HTR-8/SVneo (cell line): ENCODE measurements around the gene MN1.

Experiments used
- DNase-seq: peaks from one replicate; pipeline ENCODE4 v3.0.0; 2011; ENCODE audit warnings: low spot score, mixed read lengths; ENCODE audit not compliant: insufficient read length
- FAIRE-seq: peaks from 2 replicates; lab custom pipeline; 2011; peaks lifted over from hg19 to GRCh38; lab: Jason Lieb, UNC

The MN1 gene

GRCh38 chr22:27827604-27828587, 26.3 kb upstream of the MN1 start:
- no peak for FAIRE-seq
- no peak for DNase-seq

GRCh38 chr22:27825174-27825573, 23.6 kb upstream of the MN1 start:
- FAIRE-seq (no peak), DNase-seq (no peak)

DNA sequence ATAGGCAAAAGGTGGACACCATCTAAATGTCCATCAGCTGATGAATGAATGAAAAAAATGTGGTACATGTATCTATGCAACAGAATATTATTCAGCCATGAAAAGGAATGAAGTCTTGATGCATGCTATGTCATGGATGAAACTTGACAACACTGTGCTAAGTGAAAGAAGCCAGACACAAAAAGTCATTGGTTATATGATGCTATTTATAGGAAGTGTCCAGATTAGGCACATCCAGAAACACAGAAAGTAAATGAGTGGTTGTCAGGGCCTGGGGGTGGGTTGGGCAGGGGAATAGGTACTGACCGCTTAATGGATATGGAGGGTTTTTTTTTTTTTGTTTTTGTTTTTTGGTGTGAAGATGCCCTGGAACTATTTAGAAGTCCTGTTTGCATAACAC, 21.7 kb upstream of the MN1 start:
- DNase-seq (no peak), FAIRE-seq (no peak)

GRCh38 chr22:27820896-27821866, 19.6 kb upstream of the MN1 start:
- no peak for FAIRE-seq
- no peak for DNase-seq

GRCh38 chr22:27816552-27816951, 15.0 kb upstream of the MN1 start:
- FAIRE-seq = no peak
- no peak for DNase-seq

GRCh38 chr22:27815826-27816530, 14.4 kb upstream of the MN1 start:
- no peak for DNase-seq
- FAIRE-seq = no peak

GRCh38 chr22:27814993-27815392, 13.4 kb upstream of the MN1 start:
- FAIRE-seq = no peak

GRCh38 chr22:27811778-27812177, 10.2 kb upstream of the MN1 start:
- FAIRE-seq (no peak), DNase-seq (no peak)

More at GRCh38 chr22:27814993-27815392, 13.4 kb upstream of the MN1 start:
- no peak for DNase-seq

GRCh38 chr22:27810609-27811151, 9.1 kb upstream of the MN1 start:
- FAIRE-seq = no peak
- DNase-seq = no peak

DNA sequence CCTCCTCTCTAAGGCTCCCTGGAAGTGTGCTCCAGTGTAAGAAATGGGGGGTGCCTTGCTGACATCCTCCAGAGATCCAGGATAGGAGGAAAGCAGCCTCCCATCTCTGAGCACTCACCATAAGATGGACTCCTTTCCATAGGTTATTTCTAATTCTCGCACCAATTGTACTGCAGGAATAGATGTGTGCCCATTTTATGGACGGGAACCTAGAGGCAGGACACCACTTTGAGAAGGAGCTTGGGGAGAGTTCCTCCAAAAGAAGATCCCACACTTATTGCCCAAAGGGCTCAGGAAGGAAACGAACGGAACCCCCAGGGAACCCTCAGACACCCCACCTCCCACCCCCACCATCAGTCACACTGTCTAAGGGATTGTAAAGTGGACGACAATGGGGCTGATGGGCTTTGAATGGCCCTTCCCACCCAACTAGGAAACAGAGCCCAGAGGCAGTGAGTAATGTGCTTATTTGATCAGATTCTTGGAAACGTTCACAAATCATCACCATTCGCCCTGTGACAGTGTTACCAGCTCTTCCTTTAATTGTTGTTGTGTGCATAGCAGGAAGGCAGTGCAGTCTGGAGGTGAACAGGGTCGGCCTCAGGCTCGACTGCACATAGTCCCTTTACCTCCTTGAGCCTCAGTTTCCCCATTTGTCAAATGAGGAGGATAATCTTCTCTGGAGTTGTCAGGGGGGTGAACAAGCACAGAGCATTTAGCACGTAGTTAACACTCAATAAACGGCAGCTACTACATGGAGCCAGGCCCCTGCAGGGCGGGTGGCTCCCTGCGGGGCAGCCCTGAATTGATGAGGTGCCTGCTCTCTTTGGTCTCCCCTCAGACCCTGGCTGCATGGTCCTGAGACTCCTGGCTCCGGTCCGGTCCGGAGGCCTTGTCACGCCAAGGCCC, 8.4 kb upstream of the MN1 start:
- FAIRE-seq (no peak), DNase-seq (no peak)

DNA sequence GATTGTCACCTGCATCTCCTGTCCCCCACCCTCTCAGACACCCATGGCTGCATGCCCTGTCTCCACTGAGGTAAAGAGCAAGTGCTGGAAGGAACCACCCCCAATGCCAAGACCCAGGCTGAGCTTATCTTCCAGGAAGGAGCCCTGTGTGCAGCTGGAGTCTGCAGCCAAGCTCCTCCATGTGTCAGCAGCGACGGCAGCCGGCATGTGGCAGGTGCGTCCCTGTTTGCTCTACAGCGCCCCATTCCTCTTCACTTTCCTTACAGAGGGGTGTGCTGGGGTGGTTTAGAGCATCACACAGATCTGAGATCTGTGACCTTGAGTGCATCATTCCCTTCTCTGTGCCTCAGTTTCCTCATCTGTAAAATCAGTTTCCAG, 7.7 kb upstream of the MN1 start:
- no peak for DNase-seq
- FAIRE-seq = no peak

DNA sequence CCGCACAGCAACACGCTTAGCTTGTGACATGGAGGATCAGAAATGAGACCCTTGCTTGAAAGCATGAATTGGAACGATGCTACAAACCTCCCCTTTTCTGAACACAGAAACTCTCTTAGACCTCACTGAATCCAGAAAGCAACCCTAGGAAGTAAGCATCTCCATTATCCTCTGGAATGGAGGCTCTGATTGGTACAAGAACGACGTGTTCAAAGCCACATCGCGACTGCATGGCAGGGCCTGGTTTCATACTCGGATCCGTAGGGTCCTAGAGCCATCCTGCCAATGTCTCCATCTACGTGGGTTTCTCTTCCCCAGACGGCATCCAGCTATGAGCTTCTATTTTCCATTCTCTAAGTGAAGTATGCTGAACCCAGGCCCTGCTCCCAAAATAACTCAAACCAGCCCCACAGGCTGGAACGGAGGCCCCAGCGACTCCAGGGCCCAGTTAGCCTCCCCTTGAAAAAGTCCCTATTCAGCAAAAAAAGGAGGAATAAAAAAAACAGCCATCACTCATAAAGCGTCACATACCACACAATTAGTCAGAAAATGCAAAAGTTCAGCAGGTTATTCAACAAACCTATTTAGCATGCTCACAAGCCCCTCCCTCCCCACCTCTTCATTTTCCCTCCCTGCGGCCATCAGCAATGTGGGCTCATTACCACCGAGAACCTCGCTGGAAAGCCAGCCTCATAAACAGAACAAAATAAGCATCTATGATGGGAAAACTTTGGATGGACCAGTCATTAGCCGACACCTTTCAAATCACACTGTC, 7.1 kb upstream of the MN1 start:
- no peak for FAIRE-seq
- DNase-seq = no peak

- DNase-seq (no peak), FAIRE-seq (no peak)
Observed at GRCh38 chr22:27805841-27806240, 4.3 kb upstream of the MN1 start.

- FAIRE-seq = peak; percentile 16
- peak; percentile 37 for DNase-seq
Observed at GRCh38 chr22:27804470-27805297, 3.1 kb upstream of the MN1 start.

DNA sequence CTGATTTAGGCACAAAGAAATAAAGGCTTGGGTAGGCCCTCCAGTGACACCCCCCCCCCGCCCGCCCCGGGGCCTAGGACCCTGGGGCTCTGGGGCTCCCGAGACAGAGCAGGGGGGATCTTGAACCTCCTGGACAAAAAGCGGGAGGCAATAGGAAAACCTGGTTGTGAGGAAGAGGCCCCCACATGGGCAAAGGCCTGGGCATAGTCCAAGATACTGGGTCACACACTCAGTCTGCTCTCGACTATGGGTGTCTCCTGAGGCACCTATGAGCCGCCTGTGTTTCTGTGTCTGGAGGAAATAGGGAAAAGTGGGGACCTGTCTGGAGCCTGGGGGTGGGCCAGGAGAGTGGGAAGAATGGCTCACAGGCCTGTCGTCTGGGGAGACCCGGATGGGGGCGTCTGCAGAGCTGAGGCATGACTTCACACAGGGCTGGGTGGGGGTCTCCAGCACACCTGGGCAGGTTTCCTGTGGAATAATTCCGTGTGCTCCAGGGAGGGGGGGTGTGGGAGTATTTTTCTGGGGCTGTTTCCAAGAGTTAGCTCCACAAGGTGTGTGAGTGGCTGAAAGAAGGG, 2.4 kb upstream of the MN1 start:
- DNase-seq (no peak), FAIRE-seq (no peak)

DNA sequence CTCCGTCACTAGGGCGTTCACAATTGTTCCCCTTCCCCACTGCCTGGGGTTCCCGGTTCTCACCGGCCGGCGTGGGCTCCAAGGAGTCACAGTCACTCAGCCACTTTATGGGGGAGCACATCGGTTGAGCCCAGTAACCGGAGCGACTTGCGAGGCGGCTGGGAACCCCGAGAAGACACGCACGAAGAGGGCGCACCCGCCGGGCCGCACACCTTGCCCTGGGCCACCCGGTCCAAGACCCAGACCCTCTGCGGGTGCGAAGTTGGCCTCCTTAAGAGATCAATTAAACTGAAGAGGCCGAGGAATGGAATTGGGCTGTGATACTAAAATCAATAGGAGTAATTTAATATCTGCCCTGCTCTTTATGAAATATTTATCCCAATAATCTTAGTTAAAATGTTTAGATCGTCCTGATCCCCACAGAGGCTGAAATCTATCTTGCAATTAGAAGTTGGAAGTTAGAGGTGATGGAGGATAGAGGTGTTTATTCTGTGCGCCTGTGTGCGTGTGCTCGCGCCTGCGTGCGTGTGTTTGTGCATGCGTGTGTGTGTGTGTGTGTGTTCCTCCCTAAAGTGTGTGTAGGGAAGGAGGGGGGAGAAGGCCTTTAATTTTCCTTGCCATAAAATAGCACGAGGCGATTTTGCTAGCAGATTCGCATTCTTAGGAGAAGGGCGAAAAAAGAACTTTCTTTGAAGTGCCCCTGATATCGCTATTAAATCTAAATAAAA, 954 bp upstream of the MN1 start:
- no peak for FAIRE-seq
- DNase-seq = no peak
